ENCODE data around the gene PXT1.
A peak's percentile ranks its signal among the peaks of the same experiment; 100 is the strongest.

PXT1 gene

DNA sequence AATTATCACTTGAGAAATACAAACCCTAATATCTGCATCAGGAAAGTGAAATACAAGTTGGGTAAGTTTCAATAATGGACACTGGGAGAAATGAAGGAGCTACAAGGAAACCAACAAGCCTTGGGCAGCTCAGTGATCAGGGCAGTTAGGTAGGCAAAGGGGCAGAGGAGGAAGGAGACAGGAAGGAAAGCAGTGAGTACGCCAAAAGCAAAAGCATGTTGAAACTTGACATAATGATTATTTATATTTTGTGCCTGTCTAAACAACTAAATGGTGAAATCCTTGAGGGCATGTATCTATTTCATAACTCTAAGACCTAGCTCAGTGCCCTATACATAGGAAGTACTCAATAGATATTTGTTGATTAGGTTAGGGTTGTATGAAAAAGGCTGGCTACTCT lies 23.3 kb downstream of the PXT1 start:
- no peak overlapping the region for H3K4me3 ChIP-seq (replicated peaks; ENCODE audit: insufficient read depth, low read length)
- TF ChIP-seq REST (IDR thresholded peaks at IDR 0.05; ENCODE audit: insufficient replicate concordance, low read depth) = no peak
- no peak for TF ChIP-seq POLR2AphosphoS5 (IDR thresholded peaks at IDR 0.05; ENCODE audit: low read depth)
- no peak for TF ChIP-seq SPI1 (IDR thresholded peaks at IDR 0.05; ENCODE audit: borderline replicate concordance, low read depth)
- TF ChIP-seq, protein P1, sequence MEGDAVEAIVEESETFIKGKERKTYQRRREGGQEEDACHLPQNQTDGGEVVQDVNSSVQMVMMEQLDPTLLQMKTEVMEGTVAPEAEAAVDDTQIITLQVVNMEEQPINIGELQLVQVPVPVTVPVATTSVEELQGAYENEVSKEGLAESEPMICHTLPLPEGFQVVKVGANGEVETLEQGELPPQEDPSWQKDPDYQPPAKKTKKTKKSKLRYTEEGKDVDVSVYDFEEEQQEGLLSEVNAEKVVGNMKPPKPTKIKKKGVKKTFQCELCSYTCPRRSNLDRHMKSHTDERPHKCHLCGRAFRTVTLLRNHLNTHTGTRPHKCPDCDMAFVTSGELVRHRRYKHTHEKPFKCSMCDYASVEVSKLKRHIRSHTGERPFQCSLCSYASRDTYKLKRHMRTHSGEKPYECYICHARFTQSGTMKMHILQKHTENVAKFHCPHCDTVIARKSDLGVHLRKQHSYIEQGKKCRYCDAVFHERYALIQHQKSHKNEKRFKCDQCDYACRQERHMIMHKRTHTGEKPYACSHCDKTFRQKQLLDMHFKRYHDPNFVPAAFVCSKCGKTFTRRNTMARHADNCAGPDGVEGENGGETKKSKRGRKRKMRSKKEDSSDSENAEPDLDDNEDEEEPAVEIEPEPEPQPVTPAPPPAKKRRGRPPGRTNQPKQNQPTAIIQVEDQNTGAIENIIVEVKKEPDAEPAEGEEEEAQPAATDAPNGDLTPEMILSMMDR (IDR thresholded peaks at IDR 0.05; ENCODE audit: insufficient read depth, low read length) = no peak
- no peak for TF ChIP-seq GABPA (IDR thresholded peaks at IDR 0.05; ENCODE audit: low read depth)
- no peaks in the 10 kb centered on the region for H3K27me3 ChIP-seq (ENCODE audit: insufficient read depth, poor library complexity, severe bottlenecking)
- no peak overlapping the region for H3K27ac ChIP-seq (replicated peaks)
- DNase-seq (ENCODE audit: low read depth in 1 of 2, low spot score in 1 of 2) = peak in 1 of 2 experiments; percentile 49

- DNase-seq (ENCODE audit: low read depth in 1 of 2, low spot score in 1 of 2) = no peak
- TF ChIP-seq, protein P1 (IDR thresholded peaks at IDR 0.05; ENCODE audit: insufficient read depth, low read length) = no peak
- no peak for TF ChIP-seq POLR2AphosphoS5 (IDR thresholded peaks at IDR 0.05; ENCODE audit: low read depth)
- no peak for TF ChIP-seq SPI1 (IDR thresholded peaks at IDR 0.05; ENCODE audit: borderline replicate concordance, low read depth)
- TF ChIP-seq REST (IDR thresholded peaks at IDR 0.05; ENCODE audit: insufficient replicate concordance, low read depth) = no peak
- no peak for TF ChIP-seq GABPA (IDR thresholded peaks at IDR 0.05; ENCODE audit: low read depth)
- Histone ChIP-seq H3K27me3 (ENCODE audit: insufficient read depth, poor library complexity, severe bottlenecking) (no peaks in the 10 kb centered on the region), H3K27ac (replicated peaks) (no peak overlapping the region), H3K4me3 (replicated peaks; ENCODE audit: insufficient read depth, low read length) (no peak overlapping the region)
Observed at GRCh38 chr6:36418558-36418957, 24.1 kb downstream of the PXT1 start.

GRCh38 chr6:36414481-36414880 lies 28.2 kb downstream of the PXT1 start:
- Histone ChIP-seq H3K27me3 (ENCODE audit: insufficient read depth, poor library complexity, severe bottlenecking) (no peaks in the 10 kb centered on the region), H3K27ac (replicated peaks) (no peak overlapping the region), H3K4me3 (replicated peaks; ENCODE audit: insufficient read depth, low read length) (no peak overlapping the region)
- DNase-seq (ENCODE audit: low read depth in 1 of 2, low spot score in 1 of 2) = no peak
- no peak for TF ChIP-seq REST (IDR thresholded peaks at IDR 0.05; ENCODE audit: insufficient replicate concordance, low read depth)
- TF ChIP-seq GABPA (IDR thresholded peaks at IDR 0.05; ENCODE audit: low read depth) = no peak
- TF ChIP-seq POLR2AphosphoS5 (IDR thresholded peaks at IDR 0.05; ENCODE audit: low read depth) = no peak
- TF ChIP-seq, protein P1 (IDR thresholded peaks at IDR 0.05; ENCODE audit: insufficient read depth, low read length) = no peak
- no peak for TF ChIP-seq SPI1 (IDR thresholded peaks at IDR 0.05; ENCODE audit: borderline replicate concordance, low read depth)
